Fibroblast of pulmonary artery (primary cell): ENCODE measurements around the gene GADD45B.

Experiments used
- DNase-seq: peaks from one replicate; pipeline ENCODE4 v3.0.0-alpha.2; 2010; ENCODE audit warnings: low read depth
- H3K4me3 ChIP-seq: replicated peaks from 2 replicates; pipeline ENCODE4 v1.5.1; 2011; ENCODE audit warnings: low read depth, mild to moderate bottlenecking, control low read depth, low read length, moderate library complexity
- CTCF ChIP-seq: IDR thresholded peaks from 2 replicates; pipeline ENCODE4 v1.5.1; 2011; ENCODE audit warnings: mild to moderate bottlenecking, control low read depth, low read length, inconsistent platforms; ENCODE audit errors: missing control alignments

GADD45B gene

GRCh38 chr19:2475702-2476450, at the start of gene GADD45B:
Gene GADD45B (plus strand): TSS chr19:2476127. CDS start chr19:2476359, 232 bp downstream.
- no peak for TF ChIP-seq CTCF
- H3K4me3 ChIP-seq: peak within 1 kb of the TSS; percentile 99
- peak; percentile 99 for DNase-seq

- peak; percentile 37 for DNase-seq
- no peak for TF ChIP-seq CTCF
Measured at GRCh38 chr19:2426611-2427428, 49.1 kb upstream of the GADD45B start.

GRCh38 chr19:2427429-2428320, 48.3 kb upstream of the GADD45B start, which contains the start of gene TIMM13:
Gene TIMM13 (minus strand): TSS chr19:2427586. CDS start chr19:2427533, 53 bp downstream.
- DNase-seq: peak; percentile 97
- TF ChIP-seq CTCF: no peak
- peak within 1 kb of the TSS; percentile 88 for H3K4me3 ChIP-seq

More at GRCh38 chr19:2426611-2427428, 49.1 kb upstream of the GADD45B start:
- peak overlapping the region; percentile 88 for H3K4me3 ChIP-seq

- H3K4me3 ChIP-seq: peak overlapping the region; percentile 88
- TF ChIP-seq CTCF: no peak
- DNase-seq: no peak
Measured at GRCh38 chr19:2428321-2428690, 47.6 kb upstream of the GADD45B start.

GRCh38 chr19:2428756-2429711, 46.9 kb upstream of the GADD45B start:
- no peak overlapping the region for H3K4me3 ChIP-seq
- no peak for TF ChIP-seq CTCF
- no peak for DNase-seq
